GM15510 (cell line): Measurements from ENCODE around the gene ZBTB11.

ENCODE experiments used
- POLR2A ChIP-seq: IDR thresholded peaks from 3 replicates; pipeline ENCODE4 v1.6.1; 2011; ENCODE audit warnings: borderline replicate concordance; ENCODE audit not compliant: insufficient read length; ENCODE audit errors: extremely low read depth

Gene ZBTB11

DNA sequence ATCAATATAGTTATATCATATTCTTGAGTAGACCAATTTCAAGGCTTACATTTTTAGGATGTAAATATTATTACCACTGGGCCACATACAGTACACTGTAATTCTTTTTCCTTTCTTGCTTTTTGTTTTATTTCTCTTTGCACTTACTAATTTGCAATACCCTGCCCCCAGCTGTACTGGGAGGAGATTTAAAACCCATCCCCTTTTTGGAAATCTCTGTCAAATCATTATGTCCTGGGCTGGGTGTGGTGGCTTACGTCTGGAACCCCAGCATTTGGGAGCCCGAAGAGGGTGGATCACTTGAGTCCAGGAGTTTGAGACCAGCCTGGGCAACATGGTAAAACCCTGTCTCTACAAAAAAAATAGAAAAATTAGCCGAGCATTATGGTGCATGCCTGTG lies 16.2 kb downstream of the ZBTB11 start:
- TF ChIP-seq POLR2A, result no peak

DNA sequence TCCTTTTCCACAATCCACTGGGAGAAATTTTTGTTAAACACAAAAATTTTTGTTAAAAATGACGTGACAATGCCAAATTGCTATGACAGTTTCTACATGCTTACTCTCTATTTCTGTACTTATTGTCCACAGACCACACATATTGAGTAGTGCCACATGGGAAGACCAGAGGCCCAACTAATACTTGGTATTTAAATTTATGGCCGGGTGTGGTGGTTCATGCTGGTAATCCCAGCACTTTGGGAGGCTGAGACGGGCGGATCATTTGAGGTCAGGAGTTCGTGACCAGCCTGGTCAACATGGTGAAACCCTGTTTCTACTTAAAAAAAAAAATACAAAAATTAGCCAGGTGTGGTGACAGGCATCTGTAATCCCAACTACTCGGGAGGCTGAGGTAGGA lies 20.3 kb downstream of the ZBTB11 start:
- no peak for TF ChIP-seq POLR2A

DNA sequence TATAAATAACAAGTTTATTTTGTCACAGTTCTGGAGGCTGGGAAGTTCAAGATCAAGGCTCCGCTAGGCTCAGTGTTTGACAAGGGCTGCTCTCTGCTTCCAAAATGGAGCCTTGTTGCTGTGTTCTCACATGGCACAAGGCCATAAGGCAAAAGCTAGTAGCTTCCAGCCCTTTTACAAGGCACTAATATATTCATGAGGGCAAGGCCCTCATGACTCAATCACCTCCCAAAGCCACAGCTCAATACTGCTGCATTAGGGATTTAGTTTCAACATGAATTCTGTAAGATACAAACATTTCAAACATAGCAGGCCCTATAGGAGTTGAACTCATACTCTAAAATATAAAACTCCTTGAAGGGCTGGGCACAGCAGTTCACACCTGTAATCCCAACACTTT lies 30.2 kb downstream of the ZBTB11 start:
- no peak for TF ChIP-seq POLR2A

DNA sequence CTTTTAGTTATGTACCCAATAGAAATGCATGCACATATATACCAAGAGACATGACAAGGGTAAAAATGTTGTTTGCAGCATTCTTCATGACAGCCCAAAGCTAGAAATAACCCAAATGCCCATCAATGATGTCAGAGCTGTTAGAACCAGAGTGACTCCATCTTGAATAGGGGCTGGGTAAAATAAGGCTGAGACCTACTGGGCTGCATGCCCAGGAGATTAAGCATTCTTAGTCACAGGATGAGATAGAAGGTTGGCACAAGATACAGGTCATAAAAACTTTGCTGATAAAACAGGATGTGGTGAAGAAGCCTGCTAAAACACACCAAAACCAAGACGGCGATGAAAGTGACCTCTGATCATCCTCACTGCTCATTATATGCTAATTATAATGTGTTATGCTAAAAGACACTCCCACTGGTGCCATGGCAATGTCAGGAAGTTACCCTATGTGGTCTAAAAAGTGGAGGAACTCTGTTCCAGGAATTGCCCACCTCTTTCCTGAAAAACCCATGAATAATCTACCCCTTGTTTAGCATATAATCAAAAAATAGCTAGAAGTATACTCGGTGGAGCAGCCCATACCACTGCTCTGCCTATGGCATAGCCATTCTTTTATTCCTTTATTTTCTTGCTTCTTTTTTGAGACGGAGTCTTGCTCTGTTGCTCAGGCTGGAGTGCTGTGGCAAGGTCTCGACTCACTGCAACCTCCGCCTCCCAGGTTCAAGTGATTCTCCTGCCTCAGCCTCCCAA lies 32.9 kb downstream of the ZBTB11 start:
- TF ChIP-seq POLR2A, result no peak

DNA sequence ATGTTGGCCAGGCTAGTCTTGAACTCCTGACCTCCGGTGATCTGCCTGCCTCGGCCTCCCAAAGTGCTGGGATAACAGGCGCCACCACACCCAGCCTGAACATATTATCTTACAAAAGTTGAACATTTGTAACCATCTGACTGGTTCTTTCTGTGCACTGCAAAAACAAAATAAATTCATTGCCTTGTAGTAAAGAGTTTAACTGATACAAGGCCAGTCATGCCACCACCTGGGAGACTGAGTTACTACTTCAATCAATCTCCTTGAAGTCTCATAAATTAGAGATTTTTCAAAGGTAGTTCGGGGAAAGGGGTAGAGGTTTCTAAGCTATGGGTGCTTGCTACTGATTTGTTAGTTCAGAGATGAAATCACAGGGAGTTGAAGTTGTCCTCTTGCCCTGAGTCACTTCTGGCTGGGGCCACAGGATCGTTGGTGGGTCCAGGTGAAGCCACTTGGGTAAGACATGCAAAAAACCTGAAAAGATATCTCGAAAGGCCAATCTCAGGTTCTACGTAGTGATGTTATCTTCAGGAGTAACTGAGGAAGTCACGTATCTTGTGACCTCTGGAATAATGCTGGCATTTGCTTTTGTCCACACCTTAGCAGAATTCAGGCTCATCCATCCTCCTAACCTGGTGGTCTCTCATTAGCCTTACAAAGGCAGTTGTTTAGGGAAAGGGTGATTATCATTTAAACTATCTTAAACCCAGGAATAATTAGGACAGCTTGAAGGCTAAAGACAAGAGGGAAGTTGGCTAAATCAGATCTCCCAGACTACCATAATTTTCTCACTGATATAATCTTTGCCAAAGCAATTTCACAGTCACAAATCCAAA lies 33.7 kb downstream of the ZBTB11 start:
- no peak for TF ChIP-seq POLR2A

DNA sequence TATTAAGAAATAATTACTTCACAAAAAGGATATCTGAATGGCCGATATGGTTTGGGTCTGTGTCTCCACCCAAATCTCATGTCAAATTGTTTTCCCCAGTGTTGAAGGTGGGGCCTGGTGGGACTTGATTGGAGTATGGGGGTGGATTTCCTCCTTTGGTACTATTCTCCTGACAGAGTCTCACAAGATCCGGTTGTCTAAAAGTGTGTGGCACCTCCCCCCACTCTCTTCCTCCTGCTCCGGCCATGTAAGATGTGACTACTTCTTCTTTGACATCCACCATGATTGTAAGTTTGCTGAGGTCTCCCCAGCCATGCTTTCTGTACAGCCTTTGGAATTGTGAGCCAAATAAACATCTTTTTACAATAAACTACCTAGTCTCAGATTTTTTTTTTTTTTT lies 34.5 kb downstream of the ZBTB11 start:
- no peak for TF ChIP-seq POLR2A

- no peak for TF ChIP-seq POLR2A
Measured at GRCh38 chr3:101640256-101640655, 36.7 kb downstream of the ZBTB11 start.

DNA sequence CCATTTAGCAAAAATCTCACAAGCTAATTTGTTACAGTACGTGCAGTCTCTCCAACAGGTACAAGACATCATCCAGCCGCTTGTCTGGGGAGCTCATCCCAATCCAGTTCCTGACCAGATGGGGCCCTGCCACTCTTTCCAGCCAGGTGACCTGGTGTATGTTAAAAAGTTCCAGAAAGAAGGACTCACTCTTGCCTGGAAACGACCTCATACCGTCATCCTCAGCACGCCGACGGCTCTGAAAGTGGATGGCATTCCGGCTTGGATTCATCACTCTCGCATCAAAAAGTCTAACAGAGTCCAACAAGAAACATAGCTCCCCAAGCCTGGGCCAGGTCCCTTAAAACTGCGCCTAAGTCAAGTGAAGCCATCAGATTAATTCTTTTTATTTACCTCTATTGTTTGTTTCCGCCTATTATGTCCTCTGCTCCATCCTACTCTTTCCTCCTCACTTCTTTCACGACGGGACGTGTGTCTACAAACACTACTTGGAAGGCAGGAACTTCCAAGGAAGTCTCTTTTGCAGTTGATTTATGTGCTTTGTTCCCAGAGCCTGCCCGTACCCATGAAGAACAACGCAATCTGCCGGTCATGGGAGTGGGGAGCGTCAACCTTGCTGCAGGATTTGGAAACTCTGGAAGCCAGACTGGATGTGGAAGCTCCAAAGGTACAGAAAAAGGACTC lies 37.5 kb downstream of the ZBTB11 start:
- no peak for TF ChIP-seq POLR2A

DNA sequence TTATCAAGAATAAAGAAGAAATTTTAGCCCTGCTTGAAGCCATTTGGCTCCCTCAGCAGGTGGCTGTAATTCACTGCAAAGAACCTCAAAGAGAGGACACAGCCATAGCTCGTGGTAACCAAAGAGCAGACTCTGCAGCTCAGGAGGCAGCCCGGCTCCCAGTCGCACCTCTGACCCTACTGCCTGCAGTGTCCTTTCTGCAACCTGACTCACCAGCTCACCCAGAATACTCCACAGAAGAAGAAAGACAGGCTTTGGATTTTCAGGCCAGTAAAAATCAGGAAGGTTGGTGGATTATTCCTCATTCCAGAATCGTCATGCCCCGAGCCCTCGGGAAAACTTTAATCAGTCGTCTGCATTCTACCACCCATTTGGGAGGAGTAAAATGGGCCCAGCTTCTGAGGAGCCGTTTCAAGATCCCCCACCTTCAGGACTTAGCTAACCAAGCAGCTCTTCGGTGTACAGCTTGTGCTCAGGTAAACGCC lies 38.6 kb downstream of the ZBTB11 start:
- TF ChIP-seq POLR2A, result no peak

GRCh38 chr3:101637451-101637850 lies 39.5 kb downstream of the ZBTB11 start:
- TF ChIP-seq POLR2A, result no peak

- TF ChIP-seq POLR2A, result no peak
Measured at GRCh38 chr3:101635954-101636798, 40.8 kb downstream of the ZBTB11 start.

GRCh38 chr3:101635345-101635744 lies 41.6 kb downstream of the ZBTB11 start:
- no peak for TF ChIP-seq POLR2A

GRCh38 chr3:101634591-101635196 lies 42.2 kb downstream of the ZBTB11 start:
- TF ChIP-seq POLR2A, result no peak

DNA sequence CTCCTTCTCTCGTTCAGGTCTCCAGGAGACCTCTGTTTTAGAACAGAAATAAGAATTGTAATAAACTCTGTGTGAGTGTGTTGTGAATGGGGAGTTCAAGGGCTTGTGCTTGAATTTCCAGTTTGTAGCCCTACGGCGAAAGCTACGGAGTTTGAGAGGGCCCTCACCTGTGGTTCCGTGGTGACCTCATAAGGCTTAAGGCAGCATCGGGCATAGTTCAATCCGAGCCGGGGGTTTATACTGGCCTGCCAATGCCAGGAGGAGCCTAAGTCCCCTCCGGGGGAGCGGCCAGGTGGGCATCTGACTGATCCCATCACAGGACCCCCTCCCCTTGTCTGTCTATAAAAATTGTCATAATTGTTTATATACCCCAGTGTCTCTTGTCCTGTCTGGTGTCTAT lies 43.7 kb downstream of the ZBTB11 start:
- no peak for TF ChIP-seq POLR2A
